Heart right ventricle (tissue), 16 donors: ENCODE results near the gene HNF4A. TPM values are rescaled to one million over a fixed set of nuclear protein-coding genes. Genes with fewer than 3 reads are reported as not detected.

Experiments used
- ATAC-seq, 8 donors: fragments of 200-7000 bp; cut with Tn5 transposase; one replicate each; pipeline ENCODE4 v1.9.1; 2020; ENCODE audit warnings: mild to moderate bottlenecking in 8 of 8, moderate library complexity in 8 of 8, moderate number of reproducible peaks in 1 of 8
- DNase-seq, 2 donors: peaks; one replicate each; pipeline ENCODE4 v3.0.0-alpha.2; 2020
- H3K27ac ChIP-seq, 10 donors: fragments of 200-600 bp; sonication (generic) in 2 of 10; one replicate each; pipeline versions ENCODE4 v1.5.0 to v1.8.0; 2020 to 2022; ENCODE audit warnings: mild to moderate bottlenecking in 3 of 10
- H3K27me3 ChIP-seq, 7 donors: fragments of 200-600 bp; one replicate each; pipeline ENCODE4 v1.8.0; 2021 to 2022; ENCODE audit warnings: mild to moderate bottlenecking in 2 of 7
- H3K36me3 ChIP-seq, 9 donors: fragments of 200-600 bp; sonication (generic) in 1 of 9; one replicate each; pipeline versions ENCODE4 v1.5.0 to v1.8.0; 2020 to 2022; ENCODE audit warnings: mild to moderate bottlenecking in 2 of 9
- H3K4me1 ChIP-seq, 9 donors: fragments of 200-600 bp; sonication (generic) in 1 of 9; one replicate each; pipeline versions ENCODE4 v1.5.0 to v1.8.0; 2020 to 2022; ENCODE audit warnings: mild to moderate bottlenecking in 4 of 9
- H3K4me3 ChIP-seq, 10 donors: fragments of 200-600 bp; sonication (generic) in 2 of 10; one replicate each; pipeline versions ENCODE4 v1.5.0 to v1.8.0; 2020 to 2022; ENCODE audit warnings: mild to moderate bottlenecking in 7 of 10, moderate library complexity in 2 of 10
- H3K9me3 ChIP-seq, 11 donors: fragments of 200-600 bp in 10 of 11; sonication (generic) in 2 of 11; one replicate each; pipeline versions ENCODE4 v1.5.0 to v1.8.0; 2013 to 2022; ENCODE audit warnings: mild to moderate bottlenecking in 2 of 11, control low read depth in 1 of 11, moderate library complexity in 1 of 11
- WGBS, 2 donors: extraction: QIAGEN DNeasy Blood & Tissue Kit; methylation state at CpG; one replicate each; pipeline ENCODE4 v1.1.7; 2013; ENCODE audit warnings: inconsistent platforms in 1 of 2; 5-methylcytosine and 5-hydroxymethylcytosine counted together
- intact Hi-C, 10 donors: fragments of 100-400 bp; cut with DNase I; formaldehyde crosslinking; loops; one replicate each; pipeline versions ENCODE4 v1.11.1 to v1.14.2; 2022
- polyA plus RNA-seq, 2 donors: library from polyadenylated mRNA; stranded (reverse); fragments of 200-250 nt; gene quantifications; one replicate each; pipeline ENCODE4 v1.2.3, GENCODE V29; 2013
- total RNA-seq, 10 donors: library from RNA; stranded (reverse); fragmentation: NEBNext Ultra II Directional in 3 of 10; extraction: Animal tissue kit (Norgen Biotek cat#: 25700) in 3 of 10; gene quantifications; one replicate each; pipeline versions ENCODE4 v1.2.1 to v1.2.4, GENCODE V29; 2021 to 2023
- TF ChIP-seq, protein P1 (sequence below), 9 donors: fragments of 200-600 bp; sonication (generic) in 2 of 9; IDR thresholded peaks; one replicate each; pipeline versions ENCODE4 v1.5.0 to v1.8.0; 2021 to 2022; ENCODE audit warnings: antibody characterized with exemption in 9 of 9, mild to moderate bottlenecking in 5 of 9, moderate library complexity in 1 of 9
- donor health status: Arrhythmogenic right ventricular cardiomyopathy.
- donor health status: ischemic (EF 13 %, LVEDD 7.1; RV severe dilation, severe dysfunction).
- donor health status: healthy with polysubstance abuse.
- donor health status: DM: no; HTN: yes; CAD: no.
- donor health status: DM: no; HTN: no; CAD: no.
- donor health status: ischemic (EF 25% LVEDD 6.9; RV normal size, moderate dysfunction).
- donor health status: ischemic (EF 25% LVEDD 5.7; RV mildly dilated, moderate dysfunction).
- donor health status: healthy.
- donor health status: DM: yes; HTN: yes; CAD: no.
- donor health status: Ischemic cardiomyopathy.
- donor health status: ischemic (EF 35%, LVEDD 5.7; RV mildly dilated, moderate dysfunction).
- donor health status: nonischemic (EF 11% LVEDD 7.7; RV severe dilation, severe dysfunction).
- donor health status: DM: yes; HTN: yes; CAD: no.
- donor health status: PGD.
- donor health status: ischemic (EF 29% LVEDD 5.4; RV normal size, mild dysfunction).
- donor health status: nonischemic (EF 23%, LVEDD 6.1; RV moderate dilation, normal function).

The HNF4A gene
- total and polyA plus RNA-seq, 12 donors, result under 0.01 TPM; not detected in 11

DNA sequence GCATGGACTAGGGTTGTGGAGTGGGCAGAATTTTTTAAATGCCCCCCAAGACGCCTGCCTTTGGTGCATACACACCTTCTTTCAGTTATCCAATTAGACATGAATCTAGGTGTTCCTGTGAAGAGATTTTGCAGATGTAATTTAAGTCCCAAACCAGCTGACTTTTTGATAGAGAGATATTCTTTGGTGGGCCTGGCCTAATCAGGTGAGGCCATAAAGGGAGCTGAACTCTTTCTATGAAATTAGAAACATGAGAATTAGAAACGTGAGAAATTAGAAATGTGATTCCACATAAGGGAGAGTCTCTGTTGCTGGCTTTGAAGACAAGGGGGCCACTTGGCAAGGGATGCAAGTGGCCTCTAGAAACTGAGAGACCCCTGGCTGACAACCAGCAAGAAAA, 83.8 kb downstream of the HNF4A start:
- H3K9me3 ChIP-seq, result no peaks in the 10 kb centered on the region
- H3K4me1 ChIP-seq, result no peaks in the 10 kb centered on the region
- ATAC-seq (no peak), DNase-seq (no peak)
- TF ChIP-seq, protein P1, sequence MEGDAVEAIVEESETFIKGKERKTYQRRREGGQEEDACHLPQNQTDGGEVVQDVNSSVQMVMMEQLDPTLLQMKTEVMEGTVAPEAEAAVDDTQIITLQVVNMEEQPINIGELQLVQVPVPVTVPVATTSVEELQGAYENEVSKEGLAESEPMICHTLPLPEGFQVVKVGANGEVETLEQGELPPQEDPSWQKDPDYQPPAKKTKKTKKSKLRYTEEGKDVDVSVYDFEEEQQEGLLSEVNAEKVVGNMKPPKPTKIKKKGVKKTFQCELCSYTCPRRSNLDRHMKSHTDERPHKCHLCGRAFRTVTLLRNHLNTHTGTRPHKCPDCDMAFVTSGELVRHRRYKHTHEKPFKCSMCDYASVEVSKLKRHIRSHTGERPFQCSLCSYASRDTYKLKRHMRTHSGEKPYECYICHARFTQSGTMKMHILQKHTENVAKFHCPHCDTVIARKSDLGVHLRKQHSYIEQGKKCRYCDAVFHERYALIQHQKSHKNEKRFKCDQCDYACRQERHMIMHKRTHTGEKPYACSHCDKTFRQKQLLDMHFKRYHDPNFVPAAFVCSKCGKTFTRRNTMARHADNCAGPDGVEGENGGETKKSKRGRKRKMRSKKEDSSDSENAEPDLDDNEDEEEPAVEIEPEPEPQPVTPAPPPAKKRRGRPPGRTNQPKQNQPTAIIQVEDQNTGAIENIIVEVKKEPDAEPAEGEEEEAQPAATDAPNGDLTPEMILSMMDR (IDR thresholded peaks at IDR 0.05), result no peak
- no peak overlapping the region for H3K4me3 ChIP-seq
- intact Hi-C loops, result no loop called here
- H3K27me3 ChIP-seq, result peaks cover 0 to 5% (median 0%) of the 10 kb centered on the region in 7 donors
- H3K36me3 ChIP-seq, result no peaks in the 10 kb centered on the region
- no peak overlapping the region for H3K27ac ChIP-seq
- WGBS, 2 donors, result 63 to 72% methylated on average over 2 of the region's 2 CpGs

DNA sequence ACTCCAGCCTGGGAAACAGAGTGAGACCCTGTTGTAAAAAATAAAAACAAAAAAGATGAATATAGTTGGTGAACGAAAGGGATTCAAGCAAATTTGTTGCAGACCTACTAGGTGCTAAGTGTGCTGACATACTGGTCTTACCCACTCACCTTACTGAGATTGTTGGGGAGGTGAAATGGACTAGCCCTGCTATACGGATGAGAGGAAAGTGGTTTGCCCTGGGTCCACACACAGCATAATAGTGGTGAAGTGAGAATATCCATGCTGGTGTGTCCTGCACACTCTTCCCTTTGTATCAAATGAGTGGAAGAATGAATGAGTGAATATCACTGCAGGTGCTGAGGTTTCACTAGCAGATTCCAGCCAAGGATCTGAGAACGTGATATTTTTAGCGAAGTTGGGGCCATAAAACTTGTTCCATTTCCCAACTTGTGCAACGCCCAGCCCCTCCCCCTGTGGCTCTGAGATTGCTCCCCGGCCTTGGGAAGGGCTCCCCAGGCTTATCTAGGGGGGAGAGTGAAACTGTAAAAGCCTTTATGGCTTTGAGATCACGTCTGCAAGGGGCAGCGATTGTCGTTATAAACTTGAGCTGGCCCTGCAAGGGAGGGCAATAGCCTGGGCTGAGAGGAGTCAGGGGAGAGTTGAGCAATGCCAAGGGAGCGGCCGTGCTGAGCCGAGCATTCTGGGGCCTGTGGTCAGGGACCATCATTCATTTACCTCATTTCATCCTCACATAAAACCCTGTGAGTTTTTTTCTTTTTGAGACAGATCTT, 87.0 kb downstream of the HNF4A start:
- 59 to 61% methylated on average over 12 of the region's 12 CpGs for WGBS, 2 donors
- ATAC-seq, result no peak
- intact Hi-C loops, result no loop called here

DNA sequence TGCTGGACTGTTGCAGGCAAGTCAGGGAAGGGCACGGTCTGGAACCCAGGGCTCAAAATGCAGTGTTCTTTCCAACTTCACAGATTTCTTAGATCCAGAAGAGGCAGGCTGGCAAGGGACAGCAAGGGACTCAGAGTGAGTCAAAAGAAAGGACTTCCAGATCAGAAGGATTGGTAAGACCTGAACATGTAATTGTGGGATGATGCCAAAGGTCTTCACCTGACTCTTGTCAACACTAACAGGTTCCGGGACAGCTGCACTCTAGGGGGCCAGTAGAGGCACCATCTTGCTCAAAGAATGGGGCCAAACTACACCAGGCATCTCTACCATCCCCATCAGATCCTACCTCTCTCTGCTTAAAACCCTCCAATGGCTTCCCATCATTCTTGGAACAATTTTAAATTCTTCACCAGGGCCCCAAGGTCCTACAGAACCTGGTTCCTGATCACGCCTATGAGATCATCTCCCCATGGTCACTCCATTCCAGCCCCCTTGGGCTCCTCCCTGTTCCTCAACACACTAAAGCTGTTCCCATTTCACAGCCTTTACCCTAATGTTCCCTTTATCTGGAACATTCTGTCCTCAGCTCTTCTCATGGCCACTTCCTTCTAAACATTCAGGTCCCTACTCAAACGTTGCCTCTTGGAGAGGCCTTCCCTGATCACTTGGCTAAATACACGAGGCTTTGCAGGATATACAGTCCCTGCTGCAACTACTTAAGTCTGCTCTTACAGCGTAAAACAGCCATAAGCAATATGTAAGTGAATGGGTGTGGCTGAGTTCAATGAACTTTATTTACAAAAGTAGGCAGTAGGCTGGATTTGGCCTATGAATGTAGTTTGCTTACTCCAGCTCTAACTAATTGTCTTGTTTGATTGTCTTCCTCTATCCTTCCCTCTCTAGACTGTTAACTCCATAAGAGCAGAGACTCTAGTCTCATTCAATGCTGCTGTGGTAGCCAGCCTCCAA, 90.5 kb downstream of the HNF4A start:
- no peak for DNase-seq
- Histone ChIP-seq H3K27me3 (no peaks in the 10 kb centered on the region), H3K36me3 (no peaks in the 10 kb centered on the region), H3K4me1 (no peaks in the 10 kb centered on the region), H3K27ac (no peak overlapping the region), H3K4me3 (no peak overlapping the region), H3K9me3 (no peaks in the 10 kb centered on the region)
- intact Hi-C loops, result no loop called here
- TF ChIP-seq, protein P1 (IDR thresholded peaks at IDR 0.05), result no peak
- no peak for ATAC-seq
- WGBS, 2 donors, result 76% methylated on average over 6 of the region's 6 CpGs

More for the DNA sequence above, 87.0 kb downstream of the HNF4A start:
- no peak overlapping the region for H3K4me3 ChIP-seq
- H3K36me3 ChIP-seq, result no peaks in the 10 kb centered on the region
- no peak overlapping the region for H3K27ac ChIP-seq
- H3K27me3 ChIP-seq, result no peaks in the 10 kb centered on the region
- TF ChIP-seq, protein P1 (IDR thresholded peaks at IDR 0.05), result no peak
- no peak for DNase-seq
- no peaks in the 10 kb centered on the region for H3K4me1 ChIP-seq
- no peaks in the 10 kb centered on the region for H3K9me3 ChIP-seq

DNA sequence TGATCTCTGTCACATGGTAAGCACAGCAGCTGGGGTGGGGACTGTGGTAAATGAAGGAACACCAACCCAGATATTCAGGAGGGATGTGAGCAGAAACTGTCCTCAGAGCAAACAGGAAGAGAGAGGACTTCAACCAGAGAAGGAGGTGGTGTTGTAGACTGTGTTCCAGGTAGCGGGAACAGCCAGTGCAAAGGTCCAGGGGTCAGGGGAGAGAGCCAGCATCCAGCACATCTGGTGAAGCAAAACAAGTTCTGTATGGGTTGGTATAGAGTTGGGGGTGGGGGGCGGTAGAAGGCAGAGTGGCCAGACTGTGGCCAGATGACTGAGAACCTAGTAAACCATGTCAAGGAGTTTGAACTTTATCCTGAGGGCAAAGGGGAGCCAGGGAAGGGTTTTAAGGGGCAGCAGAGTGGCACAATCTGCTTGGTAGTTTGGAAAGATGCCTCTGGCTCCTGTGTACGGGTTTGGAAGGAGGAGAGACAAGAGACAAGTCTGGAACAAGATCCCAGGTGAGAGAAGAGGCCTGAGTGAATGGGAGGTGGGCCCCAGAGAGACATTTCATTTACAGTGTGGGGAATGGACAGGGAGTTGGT, 92.4 kb downstream of the HNF4A start:
- no peaks in the 10 kb centered on the region for H3K27me3 ChIP-seq
- WGBS, 2 donors, result 88% methylated on average over 3 of the region's 3 CpGs
- H3K9me3 ChIP-seq, result no peaks in the 10 kb centered on the region
- no peak overlapping the region for H3K27ac ChIP-seq
- intact Hi-C loops, result no loop called here
- DNase-seq, result no peak
- H3K4me1 ChIP-seq, result no peaks in the 10 kb centered on the region
- no peaks in the 10 kb centered on the region for H3K36me3 ChIP-seq
- H3K4me3 ChIP-seq, result no peak overlapping the region
- no peak for ATAC-seq
- TF ChIP-seq, protein P1 (IDR thresholded peaks at IDR 0.05), result no peak
